Measurements from ENCODE around the gene SLC35D3.
"Not testable (repeated sequence)": the region's sequence is repeated elsewhere in the genome, so short reads cannot be mapped to it uniquely, and the experiment has no call there.

SLC35D3 gene

DNA sequence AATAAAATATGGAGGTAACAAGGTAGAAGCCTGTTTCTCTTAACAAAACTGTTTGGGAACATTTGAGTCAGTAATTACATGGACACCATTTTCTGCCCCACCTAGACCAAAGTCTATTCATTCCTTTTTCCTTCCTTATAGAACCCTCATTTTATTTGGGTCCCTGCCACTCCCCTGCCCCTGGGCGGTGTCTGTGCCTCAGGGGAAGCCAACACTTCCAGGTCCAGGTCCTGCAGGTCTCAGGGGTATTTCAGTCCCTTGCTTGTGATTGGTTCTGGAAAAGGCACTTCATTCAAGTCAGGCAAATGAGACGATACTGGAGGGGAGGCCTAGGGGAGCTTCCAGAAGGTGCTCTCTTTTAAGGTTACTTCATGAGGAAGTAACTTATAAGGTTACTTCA is 42.3 kb downstream of the SLC35D3 start:
- no peak for DNase-seq (ENCODE audit: low read depth in 2 of 2)

DNA sequence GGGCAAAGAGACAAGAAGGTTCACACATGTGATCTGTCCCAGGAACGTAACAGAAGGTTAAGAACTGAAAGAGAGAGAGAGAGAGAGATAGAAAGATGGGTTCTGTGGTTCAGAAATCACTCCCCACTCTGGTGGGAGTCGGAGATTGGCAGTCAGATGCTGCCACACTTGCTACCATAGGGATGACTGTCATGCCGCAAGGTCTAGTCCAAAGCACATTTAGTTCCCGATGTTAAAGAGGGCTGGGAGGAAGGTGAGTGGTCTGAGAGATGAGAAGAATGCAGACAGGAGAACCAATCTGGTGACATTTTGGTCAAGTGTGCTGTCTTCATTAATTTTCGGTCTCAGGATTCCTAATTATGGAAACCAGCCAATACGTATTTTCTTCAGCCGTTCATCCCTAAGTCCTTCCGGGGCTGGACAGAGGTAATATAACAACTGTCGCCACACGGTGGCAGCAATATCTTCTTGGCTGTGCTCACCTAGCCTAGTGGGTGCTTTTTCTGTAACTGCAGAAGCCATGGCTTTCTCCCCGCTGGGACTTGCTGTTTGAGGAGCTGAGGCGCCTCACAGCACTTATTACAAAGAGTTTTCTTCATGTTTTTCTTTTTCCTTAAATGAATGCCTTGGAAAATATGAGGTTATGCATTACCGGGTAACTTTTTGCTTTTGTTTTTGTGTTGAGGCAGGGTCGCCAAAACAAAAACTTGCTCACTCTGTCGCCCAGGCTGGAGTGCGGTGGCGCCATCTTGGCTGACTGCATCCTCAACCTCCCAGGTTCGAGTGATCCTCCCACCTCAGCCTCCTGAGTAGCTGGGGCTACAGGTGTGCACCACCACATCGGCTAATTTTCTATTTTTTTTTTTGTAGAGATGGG is 46.0 kb downstream of the SLC35D3 start:
- DNase-seq (ENCODE audit: low read depth in 2 of 2): peak; percentile 22 to 56

DNA sequence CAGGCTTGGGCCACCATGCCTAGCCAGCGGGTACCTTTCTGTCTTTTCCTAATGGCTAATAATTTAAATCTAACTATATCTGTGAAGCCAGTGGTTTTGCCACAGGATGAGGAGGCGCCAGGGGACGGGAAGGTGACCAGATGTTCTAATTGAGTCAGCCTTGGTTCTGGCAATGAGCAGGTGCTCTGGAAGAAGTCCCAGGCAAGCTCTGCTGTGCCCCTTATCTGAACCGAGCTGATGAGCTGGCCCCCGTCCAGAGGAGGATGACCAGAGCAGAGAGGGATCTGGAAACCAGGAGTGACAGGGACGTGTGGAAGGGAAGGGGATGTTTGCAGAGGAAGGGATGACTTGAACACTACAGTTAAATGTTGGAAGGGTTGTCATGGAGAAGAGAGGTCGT is 46.7 kb downstream of the SLC35D3 start:
- DNase-seq (ENCODE audit: low read depth in 2 of 2): no peak

DNA sequence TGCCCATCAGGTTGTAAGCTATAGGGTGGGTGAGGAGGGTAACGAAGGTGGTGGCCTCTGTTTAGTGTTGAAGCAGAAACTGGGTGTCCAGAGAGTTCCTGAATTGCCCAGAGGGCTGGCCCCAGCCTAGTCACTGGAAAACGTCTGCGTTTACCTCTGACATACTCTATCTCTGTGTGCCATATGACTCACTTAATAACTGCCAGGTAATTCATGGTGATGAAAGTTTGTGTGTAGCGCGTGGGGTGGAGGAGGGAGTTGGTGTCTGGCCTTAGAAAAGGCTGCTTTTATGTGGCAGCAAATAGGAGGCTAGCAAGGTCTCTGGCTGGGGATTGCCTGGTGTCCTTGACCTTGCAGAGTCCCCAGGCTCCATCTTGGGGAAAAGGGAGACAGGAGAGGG is 47.3 kb downstream of the SLC35D3 start:
- no peak for DNase-seq (ENCODE audit: low read depth in 2 of 2)

DNA sequence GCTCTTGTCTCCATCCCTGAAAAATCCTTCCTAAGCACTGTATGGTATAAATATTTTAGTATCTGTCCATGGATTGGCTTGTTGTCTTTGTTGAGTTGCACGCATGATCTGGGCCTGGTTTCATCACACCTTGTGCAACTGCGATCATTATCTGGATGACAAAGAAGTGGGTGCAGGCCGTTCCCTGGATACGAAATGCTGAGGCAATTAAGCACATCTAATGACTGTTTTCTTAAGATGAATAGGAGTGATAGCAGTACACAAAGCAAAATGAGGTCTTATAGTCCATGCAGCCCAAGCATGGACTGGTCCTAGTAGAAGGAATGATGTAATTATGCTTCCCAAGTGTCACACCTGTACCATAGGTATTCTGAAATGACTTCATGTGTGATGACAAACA is 47.8 kb downstream of the SLC35D3 start:
- DNase-seq (ENCODE audit: low read depth in 2 of 2): no peak

DNA sequence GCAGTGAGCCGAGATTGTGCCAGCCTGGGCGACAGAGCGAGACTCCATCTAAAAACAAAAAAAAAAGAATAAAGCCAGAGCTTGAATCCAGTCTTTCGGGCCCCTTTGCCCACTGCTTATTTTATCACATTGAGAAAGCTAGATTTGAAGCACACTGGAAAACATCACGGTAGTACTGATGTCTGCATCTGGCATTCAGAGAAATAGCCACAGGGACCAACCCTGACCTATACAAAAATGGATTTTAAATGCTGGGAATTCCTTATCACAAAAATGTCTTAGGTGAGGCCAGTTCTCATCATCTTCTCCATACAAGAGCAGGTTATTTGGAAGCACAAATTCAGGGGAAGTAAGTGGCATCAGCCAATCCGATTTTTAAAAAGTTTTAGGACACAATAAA is 49.5 kb downstream of the SLC35D3 start:
- no peak for DNase-seq (ENCODE audit: low read depth in 2 of 2)

DNA sequence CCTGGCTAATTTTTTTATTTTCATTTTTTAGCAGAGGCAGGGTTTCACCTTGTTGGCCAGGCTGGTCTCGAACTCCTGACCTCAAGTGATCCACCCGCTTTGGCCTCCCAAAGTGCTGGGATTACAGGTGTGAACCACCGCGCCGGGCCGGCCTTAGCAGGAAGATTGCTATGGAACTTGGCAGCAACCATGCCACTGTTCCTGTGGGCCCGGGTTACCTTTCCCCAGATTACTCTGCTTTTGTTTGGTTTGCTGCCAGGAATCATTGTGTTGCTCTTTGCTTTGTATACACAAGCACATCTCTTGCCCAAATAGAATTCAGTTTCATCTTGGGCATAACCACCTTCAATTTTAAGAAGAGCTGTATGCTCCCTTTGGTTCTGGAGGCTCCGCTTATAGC is 51.7 kb downstream of the SLC35D3 start:
- not testable (repeated sequence) for DNase-seq (ENCODE audit: low read depth in 2 of 2)
